ENCODE data around the gene STARD13.

DNA sequence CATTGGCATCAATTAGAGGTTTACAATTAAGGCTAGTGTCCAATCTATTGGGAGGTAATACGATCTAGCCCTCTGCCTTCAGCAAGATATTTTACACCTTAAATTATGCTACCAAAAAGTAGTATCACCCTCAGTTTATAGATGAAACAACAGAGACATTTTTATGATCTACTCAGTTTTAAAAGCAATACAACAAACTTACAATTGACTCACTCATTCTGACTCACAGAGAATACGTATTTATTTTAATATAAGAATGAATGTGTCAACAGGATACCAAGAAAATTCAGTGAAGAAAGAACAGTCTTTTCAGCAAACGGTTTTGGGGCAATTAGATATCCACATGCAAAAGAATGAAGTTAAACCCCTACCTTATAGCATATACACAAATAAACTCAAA lies 32.5 kb upstream of the STARD13 start:
- no peak for TF ChIP-seq POLR2AphosphoS5 (IDR thresholded peaks at IDR 0.05)
- no peak for TF ChIP-seq POLR2A (IDR thresholded peaks at IDR 0.05)
